GM12872 (cell line): ENCODE results near the gene SUCLG2.

Experiments
- CTCF ChIP-seq: IDR thresholded peaks from 3 replicates; pipeline ENCODE4 v1.5.1; 2011; ENCODE audit warnings: low read depth, mild to moderate bottlenecking, low read length, moderate library complexity; ENCODE audit not compliant: insufficient read depth

SUCLG2 gene

GRCh38 chr3:67688231-67688630 is 33.8 kb upstream of the SUCLG2 start:
- TF ChIP-seq CTCF: no peak

GRCh38 chr3:67686069-67686468 is 31.7 kb upstream of the SUCLG2 start:
- TF ChIP-seq CTCF: no peak

- no peak for TF ChIP-seq CTCF
Observed at GRCh38 chr3:67685499-67685898, 31.1 kb upstream of the SUCLG2 start.

DNA sequence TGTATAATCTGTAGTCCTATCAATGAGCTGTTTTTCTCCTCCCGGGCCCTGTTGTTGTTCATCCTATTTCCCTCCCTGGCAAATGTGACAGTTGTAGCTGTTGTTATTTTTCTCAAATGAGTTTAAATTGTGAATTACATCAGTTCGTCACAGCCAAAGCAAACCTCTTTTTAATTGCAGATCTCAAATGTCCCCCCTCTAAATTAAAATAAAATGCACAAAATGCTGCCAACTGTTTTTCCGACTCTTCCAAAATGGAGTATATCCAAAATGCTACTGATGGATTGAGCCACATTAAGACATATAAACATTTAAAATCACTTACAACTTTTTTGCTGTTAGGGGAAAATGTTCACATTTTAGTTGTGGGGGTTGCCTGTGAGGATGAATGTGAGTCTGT is 29.8 kb upstream of the SUCLG2 start:
- no peak for TF ChIP-seq CTCF

- TF ChIP-seq CTCF: no peak
Observed at GRCh38 chr3:67683522-67683921, 29.1 kb upstream of the SUCLG2 start.

DNA sequence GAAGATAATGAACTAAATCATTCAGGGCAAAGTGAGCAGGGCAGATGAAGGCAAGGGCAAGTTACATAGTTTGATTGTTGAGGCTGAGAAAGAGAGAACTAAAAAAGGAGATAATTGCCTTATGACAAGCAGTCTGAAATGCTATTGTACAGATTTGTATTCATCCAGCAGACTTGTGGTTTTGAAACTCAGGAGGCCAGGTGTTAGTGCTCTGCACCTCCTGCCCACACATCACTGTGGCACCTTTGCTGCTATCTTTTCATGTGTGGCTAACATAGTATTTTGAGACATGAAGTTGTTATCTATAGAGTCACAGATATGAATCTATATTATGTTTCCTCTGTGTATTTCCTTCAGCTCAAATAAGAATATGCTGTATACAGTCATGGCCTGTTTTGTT is 24.3 kb upstream of the SUCLG2 start:
- no peak for TF ChIP-seq CTCF

- no peak for TF ChIP-seq CTCF
Observed at GRCh38 chr3:67674055-67674454, 19.6 kb upstream of the SUCLG2 start.

- TF ChIP-seq CTCF: no peak
Observed at GRCh38 chr3:67662733-67663132, 8.3 kb upstream of the SUCLG2 start.
